Tongue (tissue), 2 donors: ENCODE measurements around the gene RERE. TPM values are rescaled to one million over a fixed set of nuclear protein-coding genes. Genes with fewer than 3 reads are reported as not detected.

Source experiments
- DNase-seq: peaks from one replicate; pipeline ENCODE4 v3.0.0-alpha.2; 2015
- total RNA-seq: library from RNA; depleted of rRNA; stranded (reverse); fragments of >200 nt; gene quantifications from one replicate; pipeline ENCODE4 v1.2.3, GENCODE V29; 2014

The RERE gene
- total RNA-seq, 1 donor from 2014 or later, result 76.5 TPM

DNA sequence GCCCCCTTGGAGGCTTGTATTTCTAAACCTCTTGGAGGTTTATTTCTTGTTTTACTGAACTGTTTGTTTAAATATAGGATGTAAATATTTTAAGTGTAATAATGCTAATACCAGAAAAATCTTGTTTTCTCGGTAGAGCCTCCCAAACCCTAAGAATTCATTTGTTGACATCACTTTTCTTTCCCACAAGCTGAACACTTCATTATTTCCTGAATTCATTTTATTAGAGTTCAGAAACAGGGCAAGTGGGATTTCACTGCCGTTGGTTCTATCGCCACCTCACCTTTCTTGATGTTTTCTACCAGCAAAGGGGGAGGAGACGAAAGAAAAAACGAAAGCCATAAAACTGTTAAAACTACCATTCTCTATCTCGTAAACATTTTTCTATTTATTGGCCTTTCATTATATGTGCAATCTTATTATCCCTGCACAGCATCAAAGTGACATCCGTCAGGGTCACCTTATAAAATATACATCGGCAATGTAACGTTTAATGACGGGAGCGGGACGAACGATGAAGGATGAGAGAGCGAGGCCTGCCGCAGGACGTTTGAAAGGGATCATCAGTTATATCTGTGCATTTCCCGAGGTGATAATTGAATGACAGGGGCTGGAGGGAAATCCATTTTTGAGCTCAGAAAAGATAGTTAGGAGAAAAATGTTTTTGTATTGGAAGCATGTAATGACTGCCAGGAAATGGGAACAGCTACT lies 440.0 kb downstream of the RERE start:
- no peak for DNase-seq

DNA sequence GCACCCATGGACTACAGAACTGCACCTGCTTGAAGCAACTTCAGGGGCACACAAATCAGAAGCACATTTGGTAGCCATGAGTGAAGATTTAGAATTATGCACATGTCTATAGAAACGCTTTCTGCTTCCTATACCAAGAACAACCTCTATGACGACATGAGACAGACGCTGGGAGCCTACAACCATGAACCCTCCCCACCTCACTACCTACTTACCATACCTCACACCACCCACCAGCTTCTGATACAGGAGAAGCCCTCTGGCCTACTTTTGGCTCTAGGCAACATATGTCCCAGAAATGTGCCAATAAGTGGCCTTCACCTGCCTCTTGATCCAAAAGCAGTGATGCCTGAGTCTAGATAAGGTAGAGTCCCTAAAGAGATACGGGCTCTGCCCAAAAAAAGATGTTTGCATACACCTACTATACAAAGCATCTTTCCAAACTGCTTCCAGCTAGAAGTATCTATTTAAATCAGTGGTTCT lies 441.0 kb downstream of the RERE start:
- DNase-seq, result no peak

DNA sequence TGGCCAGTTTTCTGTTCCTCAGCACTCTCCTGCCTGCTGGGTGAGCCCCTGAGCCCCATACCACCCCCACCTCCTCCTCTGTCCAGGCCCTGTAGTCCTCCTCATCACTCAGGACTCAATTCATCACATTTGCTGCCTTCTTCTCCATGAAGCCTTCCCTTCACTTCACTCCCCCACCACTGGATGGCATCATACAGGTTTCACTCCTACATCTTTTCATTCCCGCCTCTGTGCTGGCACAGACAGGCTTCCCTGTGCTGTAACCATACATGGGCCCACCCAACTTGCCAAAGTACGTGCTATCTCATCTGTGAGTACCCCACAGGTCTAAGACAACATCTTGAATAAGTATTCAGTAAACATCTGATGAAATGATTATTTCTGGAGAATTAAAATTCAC lies 442.6 kb downstream of the RERE start:
- DNase-seq, result no peak

GRCh38 chr1:8374356-8374755 lies 443.1 kb downstream of the RERE start:
- peak; percentile 43 for DNase-seq

GRCh38 chr1:8373581-8374241 lies 443.7 kb downstream of the RERE start:
- DNase-seq, result peak; percentile 94

DNA sequence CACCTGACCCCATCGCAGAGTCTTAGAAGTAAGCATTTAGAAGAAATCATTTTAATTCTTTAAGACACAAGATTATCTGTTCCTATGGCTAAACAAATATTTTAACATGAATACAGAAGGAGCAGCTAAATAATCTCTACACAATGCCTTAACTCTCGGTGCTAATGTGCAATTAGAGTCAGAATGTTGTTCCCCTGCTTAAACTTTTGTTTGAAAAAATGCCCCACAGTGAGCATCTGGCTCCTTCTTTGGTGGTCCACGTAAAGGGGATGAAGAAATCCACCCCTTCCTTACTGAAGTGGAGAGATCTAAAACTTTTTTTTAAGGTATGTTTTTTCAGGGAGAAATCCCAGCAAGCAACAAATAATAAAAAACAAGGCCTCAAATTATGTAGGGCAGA lies 444.3 kb downstream of the RERE start:
- peak; percentile 31 for DNase-seq

DNA sequence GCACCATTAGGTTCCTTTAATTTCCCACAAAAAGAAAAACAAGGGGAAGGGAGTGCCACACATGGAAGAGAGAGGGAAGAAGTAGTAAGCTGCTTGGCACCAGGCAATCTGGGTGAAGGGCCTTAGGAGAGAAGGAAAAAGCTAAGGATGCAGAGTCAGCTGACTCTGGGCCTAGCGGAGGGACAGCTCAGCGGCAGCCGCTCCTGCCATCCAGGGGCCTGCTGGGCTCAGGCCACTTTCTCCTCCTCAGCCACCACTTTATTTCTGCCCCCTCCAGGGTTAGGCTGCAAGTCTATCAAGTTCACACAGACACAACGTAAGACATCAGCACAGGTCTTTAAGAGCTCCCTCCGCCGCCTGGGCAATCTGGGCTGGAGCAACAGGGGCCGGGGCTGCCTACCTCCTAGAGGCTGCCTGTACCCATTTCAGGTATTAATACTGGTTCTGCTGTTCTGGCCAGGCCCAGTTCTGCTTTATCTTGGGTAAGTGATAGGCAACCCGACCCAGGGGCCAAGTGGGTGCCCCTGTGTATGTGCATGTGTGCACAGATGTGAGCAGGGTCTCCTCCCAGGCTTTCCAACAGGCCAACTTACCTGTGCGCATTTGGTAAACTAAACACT lies 446.0 kb downstream of the RERE start:
- DNase-seq, result no peak

DNA sequence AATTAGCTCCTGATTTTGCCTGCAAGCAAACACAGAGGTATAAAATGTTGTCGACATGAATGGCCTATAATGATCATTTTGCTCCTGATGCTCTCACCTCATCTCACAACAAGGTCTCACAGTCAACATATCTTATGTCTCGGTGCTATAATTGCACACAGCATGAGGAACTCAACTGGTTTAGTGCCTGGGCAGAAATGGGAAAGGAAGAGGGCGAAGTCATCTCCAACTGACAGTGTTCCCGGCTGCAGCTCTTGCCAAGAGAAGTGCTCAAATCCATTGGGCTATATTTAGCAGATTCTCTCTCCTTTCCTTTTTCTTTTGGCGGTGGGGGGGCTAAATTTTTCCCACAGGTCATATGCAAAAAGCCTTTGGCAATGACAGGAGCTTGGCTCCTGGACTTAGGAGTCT lies 446.5 kb downstream of the RERE start:
- peak; percentile 73 for DNase-seq

DNA sequence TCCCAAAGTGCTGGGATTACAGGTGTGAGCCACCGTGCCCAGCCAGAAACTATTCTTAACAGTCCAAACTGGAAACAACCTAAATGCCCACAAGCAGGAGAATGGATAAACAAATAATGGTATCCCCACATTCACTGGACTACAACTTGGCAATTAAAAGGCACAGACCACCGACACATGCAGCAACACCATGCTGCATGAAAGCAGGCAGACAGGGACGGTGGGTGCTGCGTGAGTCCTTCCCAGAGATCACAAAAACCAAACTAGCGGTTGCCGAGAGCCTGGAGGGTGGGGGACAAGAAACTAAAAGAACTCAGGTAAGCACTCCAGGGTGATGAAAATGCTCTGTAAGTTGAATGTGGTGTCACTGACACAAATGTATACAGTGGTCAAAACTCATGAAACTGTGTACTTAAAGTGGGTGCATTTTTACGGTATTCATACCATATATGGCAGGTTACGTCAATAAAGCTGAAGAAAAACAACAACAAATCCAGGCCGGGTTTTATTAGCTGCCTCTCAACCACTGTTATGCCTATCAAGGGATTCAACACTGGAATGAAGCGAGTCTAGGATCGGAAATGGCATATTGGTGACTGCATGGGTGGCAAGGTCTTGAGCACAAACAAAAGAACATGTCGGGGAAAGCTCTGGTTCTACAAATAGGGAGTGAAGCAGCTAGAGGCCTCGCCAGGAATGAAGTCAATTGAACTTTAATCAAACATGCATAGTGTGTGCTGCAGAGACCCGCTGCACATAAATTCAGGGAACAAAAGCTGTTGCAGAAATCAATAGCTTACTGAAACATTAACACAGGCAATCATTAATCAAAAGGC lies 447.2 kb downstream of the RERE start:
- DNase-seq, result peak; percentile 58

DNA sequence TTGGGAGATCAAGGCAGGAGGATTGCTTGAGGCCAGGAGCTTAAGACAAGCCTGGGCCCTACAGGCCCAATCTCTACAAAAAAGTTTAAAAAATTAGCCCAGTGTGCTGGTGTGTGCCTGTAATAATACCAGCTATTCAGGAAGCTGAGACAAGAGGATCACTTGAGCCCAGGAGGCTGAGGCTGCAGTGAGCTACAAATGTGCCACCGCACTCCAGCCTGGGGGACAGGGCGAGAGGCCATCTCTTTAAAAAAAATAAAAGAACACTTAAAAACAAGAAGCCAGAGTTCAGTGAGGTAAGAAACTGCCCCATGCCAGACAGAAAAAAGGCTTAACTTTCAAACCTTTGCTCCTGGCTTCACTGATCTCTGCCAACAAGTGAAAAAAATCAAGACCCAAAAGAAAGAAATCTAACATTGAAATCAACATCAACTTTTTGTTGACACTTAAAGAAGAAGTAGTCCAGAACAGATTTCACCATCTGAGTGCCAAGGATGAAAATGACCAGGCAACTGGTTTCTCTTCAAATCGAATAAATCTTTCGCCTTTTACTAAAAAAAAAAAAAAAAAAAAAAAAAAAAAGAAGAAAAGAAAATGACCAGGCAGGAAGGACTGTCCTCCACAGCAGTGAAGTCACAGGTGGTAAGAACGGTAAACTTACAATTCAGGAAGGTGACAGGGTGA lies 448.3 kb downstream of the RERE start:
- no peak for DNase-seq

DNA sequence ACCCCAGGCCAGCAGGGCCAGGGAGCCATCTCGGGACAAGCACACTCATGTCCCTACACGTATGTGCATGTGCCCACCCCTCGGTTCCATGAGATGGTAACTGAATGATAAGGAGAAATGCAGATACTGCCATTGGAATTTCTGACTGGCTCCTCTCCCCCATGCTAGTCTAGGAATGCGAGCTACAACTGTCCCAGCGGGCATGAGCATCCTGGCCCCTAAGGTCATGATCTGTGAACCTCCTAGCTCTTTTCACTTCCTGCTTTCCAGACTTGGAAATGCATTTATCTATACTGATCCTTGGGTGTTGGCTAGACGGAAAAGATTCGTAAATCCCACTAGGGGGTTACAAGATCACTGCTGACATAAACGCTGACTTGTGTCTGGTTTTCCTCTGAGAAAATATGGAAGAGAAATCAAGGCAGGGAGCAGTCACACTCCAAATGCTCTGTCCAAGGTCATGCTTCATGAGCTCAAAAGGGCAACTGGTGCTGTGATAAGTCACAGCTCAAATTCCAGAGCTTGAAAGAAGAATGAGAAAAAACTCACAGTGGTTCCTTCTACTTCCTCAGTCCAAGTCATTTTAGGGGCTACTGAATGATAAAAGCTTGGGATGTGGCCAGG lies 449.8 kb downstream of the RERE start:
- no peak for DNase-seq

- DNase-seq, result no peak
These were observed 451.6 kb downstream of the RERE start for GRCh38 chr1:8365661-8366362.

GRCh38 chr1:8364528-8365442 lies 452.7 kb downstream of the RERE start:
- DNase-seq, result peak; percentile 85

GRCh38 chr1:8363767-8364301 lies 453.6 kb downstream of the RERE start:
- peak; percentile 39 for DNase-seq

- DNase-seq, result peak; percentile 66
These were observed 454.2 kb downstream of the RERE start for GRCh38 chr1:8363186-8363766.

DNA sequence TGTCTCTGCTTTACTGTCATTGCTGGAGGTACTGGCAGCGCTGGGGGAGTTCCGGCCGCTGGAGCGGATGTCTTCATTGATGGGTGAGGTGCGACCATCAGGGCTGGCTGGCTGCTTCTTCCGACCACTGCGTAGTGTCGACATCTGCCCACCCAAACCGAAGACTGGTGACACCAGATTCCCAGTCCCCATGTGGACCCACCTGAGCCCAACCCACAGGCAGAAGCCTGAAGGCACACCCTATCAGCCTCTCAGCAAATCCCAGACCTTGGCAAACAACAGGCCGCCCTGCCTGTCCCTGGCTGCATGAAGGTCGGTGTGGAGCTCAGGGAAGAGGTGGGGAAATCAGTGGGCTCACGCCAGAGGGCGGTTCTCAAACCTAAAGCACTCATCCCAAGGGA lies 454.7 kb downstream of the RERE start:
- no peak for DNase-seq

GRCh38 chr1:8361198-8361849 lies 456.1 kb downstream of the RERE start:
- DNase-seq, result no peak

GRCh38 chr1:8360493-8361197 lies 456.8 kb downstream of the RERE start:
- no peak for DNase-seq
